Muscle layer of duodenum (tissue), 2 donors: ENCODE data around the gene PSAP.

Experiments used
- H3K27ac ChIP-seq: one replicate; pipeline ENCODE4 v1.7.0; 2013; ENCODE audit warnings: mild to moderate bottlenecking, low read length
- H3K27me3 ChIP-seq: one replicate; pipeline ENCODE4 v1.7.0; 2013; ENCODE audit warnings: low read depth, mild to moderate bottlenecking, control low read depth, low read length
- H3K36me3 ChIP-seq, 2 donors: one replicate each; pipeline ENCODE4 v1.7.0; 2013; ENCODE audit warnings: low read length in 2 of 2, control low read depth in 1 of 2, mild to moderate bottlenecking in 1 of 2; ENCODE audit not compliant: insufficient read depth in 2 of 2, control insufficient read depth in 1 of 2
- H3K4me1 ChIP-seq, 2 donors: one replicate each; pipeline ENCODE4 v1.7.0; 2013; ENCODE audit warnings: low read length in 2 of 2, mild to moderate bottlenecking in 2 of 2, control low read depth in 1 of 2, moderate library complexity in 1 of 2; ENCODE audit not compliant: insufficient read depth in 2 of 2, control insufficient read depth in 1 of 2
- H3K4me3 ChIP-seq, 2 donors: one replicate each; pipeline ENCODE4 v1.7.0; 2013; ENCODE audit warnings: low read length in 2 of 2, low read depth in 1 of 2, mild to moderate bottlenecking in 1 of 2
- H3K9me3 ChIP-seq, 2 donors: one replicate each; pipeline ENCODE4 v1.7.0; 2013; ENCODE audit warnings: low read length in 2 of 2, control low read depth in 1 of 2, mild to moderate bottlenecking in 1 of 2; ENCODE audit not compliant: control insufficient read depth in 1 of 2
- donor health status: healthy.

PSAP gene

DNA sequence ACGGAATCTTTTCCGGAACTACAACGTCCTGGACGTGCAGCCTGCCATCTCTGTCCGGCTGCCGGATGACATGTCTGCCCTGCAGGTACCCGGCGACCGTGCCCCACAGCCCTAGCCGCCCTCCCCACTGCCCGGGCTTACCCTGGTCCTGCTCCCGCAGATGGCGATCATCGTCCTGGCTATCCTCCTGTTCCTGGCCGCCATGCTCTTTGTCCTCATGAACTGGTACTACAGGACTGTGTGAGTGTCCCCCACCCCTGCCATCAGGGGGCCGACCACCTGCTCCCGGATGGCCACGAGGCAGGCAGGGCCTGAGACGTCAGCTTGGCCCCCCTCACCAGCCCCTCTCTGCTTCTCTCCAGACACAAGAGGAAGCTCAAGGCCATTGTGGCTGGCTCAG, 39.7 kb downstream of the PSAP start:
- Histone ChIP-seq H3K4me1 (peaks cover 0 to 25% of the 10 kb centered on the region in 2 donors), H3K36me3 (peaks cover 11 to 12% of the 10 kb centered on the region in 2 donors), H3K9me3 (no peaks in the 10 kb centered on the region), H3K27me3 (no peaks in the 10 kb centered on the region), H3K27ac (no peak overlapping the region), H3K4me3 (no peak overlapping the region)

DNA sequence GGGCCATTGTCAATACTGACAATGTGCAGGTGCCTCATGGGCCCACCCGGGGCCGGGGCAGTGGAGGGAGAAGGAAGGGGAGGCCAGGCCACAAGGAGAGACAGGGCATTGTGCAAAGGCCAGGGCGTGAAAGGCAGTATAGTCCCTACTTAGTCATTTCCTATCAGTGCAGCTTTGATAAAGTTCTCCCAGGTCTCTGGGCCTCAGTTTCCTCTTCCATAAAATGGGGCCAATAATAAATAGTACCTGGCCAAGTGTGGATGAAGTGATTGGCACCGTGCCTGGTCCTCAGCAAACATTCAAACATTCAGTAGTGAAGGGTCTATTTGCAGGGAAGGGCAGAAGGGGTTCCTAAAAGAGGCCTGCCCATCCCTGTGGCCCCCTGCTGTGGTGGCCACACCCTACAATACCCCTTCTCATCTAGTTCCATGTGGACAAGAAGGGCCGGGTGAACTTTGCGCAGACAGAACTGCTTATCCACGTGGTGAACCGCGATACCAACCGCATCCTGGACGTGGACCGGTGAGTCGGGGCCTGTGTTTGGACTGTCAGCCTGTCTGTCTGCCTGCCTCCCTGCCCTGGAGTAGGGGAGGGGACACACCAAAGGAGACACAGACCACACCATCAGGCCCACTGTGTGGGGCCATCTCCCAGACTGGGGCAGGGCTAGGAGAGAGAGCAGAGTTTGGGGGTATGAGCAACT, 40.9 kb downstream of the PSAP start:
- Histone ChIP-seq H3K9me3 (no peaks in the 10 kb centered on the region), H3K27ac (no peak overlapping the region), H3K27me3 (no peaks in the 10 kb centered on the region), H3K4me1 (peaks cover 0 to 19% of the 10 kb centered on the region in 2 donors), H3K36me3 (no peaks in the 10 kb centered on the region), H3K4me3 (no peak overlapping the region)

DNA sequence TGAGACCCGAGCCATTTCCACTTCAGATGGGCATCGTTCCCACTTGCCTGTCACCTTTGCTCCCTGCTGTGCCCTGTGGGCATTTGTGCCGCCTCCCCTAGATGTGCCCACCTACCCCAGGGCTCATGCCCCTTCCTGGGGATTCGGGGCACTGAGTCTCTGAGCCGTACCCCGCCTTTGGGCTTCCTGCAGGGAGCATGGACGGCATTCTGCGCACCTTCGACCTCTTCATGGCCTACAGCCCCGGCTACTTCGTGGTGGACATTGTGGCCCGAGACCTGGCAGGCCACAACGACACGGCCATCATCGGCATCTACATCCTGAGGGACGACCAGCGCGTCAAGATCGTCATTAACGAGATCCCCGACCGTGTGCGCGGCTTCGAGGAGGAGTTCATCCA, 41.4 kb downstream of the PSAP start:
- H3K4me1 ChIP-seq, result peaks cover 0 to 19% of the 10 kb centered on the region in 2 donors
- no peaks in the 10 kb centered on the region for H3K9me3 ChIP-seq
- H3K36me3 ChIP-seq, result no peaks in the 10 kb centered on the region
- no peak overlapping the region for H3K27ac ChIP-seq
- H3K4me3 ChIP-seq, result no peak overlapping the region
- H3K27me3 ChIP-seq, result no peaks in the 10 kb centered on the region

DNA sequence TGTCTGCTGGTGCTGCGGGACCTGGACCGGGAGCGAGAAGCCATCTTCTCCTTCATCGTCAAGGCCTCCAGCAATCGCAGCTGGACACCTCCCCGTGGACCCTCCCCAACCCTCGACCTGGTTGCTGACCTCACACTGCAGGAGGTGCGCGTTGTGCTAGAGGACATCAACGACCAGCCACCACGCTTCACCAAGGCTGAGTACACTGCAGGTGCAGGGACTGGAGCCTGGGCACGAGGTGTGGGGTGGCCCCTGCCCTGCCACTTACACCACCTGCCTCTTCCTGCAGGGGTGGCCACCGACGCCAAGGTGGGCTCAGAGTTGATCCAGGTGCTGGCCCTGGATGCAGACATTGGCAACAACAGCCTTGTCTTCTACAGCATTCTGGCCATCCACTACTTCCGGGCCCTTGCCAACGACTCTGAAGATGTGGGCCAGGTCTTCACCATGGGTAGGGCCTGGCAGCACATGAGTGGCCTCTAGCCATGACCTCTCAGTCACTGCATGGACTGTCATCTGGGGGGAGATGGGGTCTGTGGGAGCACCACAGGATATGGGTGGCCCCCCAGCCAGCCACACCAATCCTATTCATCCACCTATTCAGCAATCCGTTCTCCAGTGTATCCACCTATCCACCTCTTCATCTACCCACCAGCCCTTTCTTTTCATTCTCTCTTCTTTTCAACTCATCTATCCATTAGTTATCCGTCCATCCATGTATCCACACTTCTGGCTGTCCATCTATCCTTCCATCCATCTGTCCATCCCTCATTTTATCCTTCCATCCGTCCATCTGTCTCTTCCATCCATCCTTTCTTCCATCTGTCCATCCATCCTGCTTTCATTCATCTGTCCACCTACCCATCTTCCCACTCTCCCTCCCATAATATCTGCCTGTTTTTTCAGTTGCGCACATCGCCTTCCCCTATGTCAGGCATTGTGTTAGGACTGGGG, 43.2 kb downstream of the PSAP start:
- Histone ChIP-seq H3K27ac (no peak overlapping the region), H3K4me1 (peaks cover 0 to 14% of the 10 kb centered on the region in 2 donors), H3K9me3 (no peaks in the 10 kb centered on the region), H3K4me3 (no peak overlapping the region), H3K36me3 (no peaks in the 10 kb centered on the region), H3K27me3 (no peaks in the 10 kb centered on the region)

DNA sequence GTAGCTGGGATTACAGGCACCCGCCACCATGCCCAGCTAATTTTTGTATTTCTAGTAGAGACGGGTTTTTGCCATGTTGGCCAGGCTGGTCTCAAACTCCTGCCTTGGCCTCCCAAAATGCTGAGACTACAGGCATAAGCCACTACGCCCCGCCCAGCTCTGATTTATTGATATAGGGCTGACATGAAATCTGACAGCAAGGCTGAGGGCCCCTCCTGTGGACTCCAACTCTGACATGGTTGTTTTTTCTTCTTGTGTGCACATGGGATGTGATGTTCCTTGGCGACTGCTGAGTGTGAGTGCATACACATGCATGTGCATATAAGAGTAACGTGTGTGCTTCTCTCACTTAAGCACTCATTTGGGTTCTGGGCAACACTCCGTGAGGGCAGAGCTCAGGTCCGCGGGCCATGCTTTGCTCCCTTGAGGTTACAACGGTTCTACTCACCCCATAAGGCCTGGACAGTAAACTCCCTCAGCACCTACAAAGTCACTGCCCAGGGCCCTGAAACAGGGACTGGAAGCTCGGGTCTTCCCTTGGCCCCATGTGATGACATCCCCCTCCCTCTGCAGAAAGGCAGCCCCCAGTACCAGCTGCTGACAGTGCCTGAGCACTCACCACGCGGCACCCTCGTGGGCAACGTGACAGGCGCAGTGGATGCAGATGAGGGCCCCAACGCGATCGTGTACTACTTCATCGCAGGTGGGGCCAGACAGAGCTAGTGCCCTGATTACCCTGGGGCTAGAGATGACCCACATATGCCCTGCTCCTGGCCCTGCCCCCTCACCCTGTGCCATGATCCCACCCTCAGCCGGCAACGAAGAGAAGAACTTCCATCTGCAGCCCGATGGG, 44.1 kb downstream of the PSAP start:
- H3K27ac ChIP-seq, result no peak overlapping the region
- H3K36me3 ChIP-seq, result no peaks in the 10 kb centered on the region
- H3K4me3 ChIP-seq, result no peak overlapping the region
- H3K4me1 ChIP-seq, result peaks cover 0 to 5% of the 10 kb centered on the region in 2 donors
- H3K27me3 ChIP-seq, result no peaks in the 10 kb centered on the region
- H3K9me3 ChIP-seq, result no peaks in the 10 kb centered on the region

DNA sequence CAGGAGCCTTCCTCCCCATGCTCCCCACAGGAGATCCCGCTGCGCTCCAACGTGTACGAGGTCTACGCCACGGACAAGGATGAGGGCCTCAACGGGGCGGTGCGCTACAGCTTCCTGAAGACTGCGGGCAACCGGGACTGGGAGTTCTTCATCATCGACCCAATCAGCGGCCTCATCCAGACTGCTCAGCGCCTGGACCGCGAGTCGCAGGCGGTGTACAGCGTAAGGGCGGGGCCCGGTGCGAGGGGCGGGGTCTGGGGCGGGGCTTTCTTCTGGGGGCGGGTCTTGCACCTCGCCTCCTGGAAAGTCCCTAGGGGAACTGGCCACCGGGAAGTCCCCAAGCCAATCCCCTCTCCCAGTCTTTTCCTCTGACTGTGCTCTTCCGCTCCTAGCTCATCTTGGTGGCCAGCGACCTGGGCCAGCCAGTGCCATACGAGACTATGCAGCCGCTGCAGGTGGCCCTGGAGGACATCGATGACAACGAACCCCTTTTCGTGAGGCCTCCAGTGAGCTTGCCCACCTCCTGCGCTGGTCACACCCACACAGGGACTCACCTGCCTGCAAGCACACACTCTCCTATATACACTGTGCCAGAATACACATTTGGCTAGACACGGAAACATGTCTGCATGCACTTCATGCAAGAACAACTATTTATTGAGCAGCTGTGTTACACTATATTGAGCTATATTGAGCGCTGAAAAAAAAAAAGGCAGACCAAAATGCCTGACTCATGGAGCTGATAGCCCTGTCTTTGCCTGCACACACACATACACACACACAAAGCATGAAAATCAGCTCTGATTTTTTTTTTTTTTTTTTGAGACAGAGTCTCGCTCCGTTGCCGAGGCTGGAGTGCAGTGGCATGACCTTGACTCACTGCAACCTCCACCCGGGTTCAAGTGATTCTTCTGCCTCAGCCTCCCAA, 45.0 kb downstream of the PSAP start:
- Histone ChIP-seq H3K9me3 (no peaks in the 10 kb centered on the region), H3K27me3 (no peaks in the 10 kb centered on the region), H3K36me3 (no peaks in the 10 kb centered on the region), H3K4me3 (no peak overlapping the region), H3K4me1 (no peaks in the 10 kb centered on the region), H3K27ac (no peak overlapping the region)

DNA sequence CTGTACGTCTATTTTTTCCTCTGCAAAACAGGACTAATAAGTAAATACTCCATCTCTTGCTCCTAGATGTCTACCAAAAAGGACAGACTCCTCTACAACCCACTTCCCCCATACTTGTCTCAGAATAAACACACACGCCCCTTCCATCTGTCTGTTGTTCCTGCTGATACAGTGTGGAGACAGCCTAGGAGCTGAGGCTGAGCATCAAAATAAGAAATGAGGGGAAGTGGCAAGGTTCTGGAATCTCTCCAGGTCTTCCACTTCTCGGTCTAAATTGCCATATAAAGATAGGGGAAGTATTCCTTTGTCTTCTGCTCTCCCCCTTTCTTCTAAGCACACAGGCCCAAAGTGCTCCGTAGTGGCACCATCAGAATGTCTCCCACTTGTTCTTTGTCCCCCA, 47.0 kb downstream of the PSAP start:
- Histone ChIP-seq H3K27me3 (no peaks in the 10 kb centered on the region), H3K4me3 (no peak overlapping the region), H3K27ac (no peak overlapping the region), H3K36me3 (no peaks in the 10 kb centered on the region), H3K9me3 (no peaks in the 10 kb centered on the region), H3K4me1 (no peaks in the 10 kb centered on the region)

DNA sequence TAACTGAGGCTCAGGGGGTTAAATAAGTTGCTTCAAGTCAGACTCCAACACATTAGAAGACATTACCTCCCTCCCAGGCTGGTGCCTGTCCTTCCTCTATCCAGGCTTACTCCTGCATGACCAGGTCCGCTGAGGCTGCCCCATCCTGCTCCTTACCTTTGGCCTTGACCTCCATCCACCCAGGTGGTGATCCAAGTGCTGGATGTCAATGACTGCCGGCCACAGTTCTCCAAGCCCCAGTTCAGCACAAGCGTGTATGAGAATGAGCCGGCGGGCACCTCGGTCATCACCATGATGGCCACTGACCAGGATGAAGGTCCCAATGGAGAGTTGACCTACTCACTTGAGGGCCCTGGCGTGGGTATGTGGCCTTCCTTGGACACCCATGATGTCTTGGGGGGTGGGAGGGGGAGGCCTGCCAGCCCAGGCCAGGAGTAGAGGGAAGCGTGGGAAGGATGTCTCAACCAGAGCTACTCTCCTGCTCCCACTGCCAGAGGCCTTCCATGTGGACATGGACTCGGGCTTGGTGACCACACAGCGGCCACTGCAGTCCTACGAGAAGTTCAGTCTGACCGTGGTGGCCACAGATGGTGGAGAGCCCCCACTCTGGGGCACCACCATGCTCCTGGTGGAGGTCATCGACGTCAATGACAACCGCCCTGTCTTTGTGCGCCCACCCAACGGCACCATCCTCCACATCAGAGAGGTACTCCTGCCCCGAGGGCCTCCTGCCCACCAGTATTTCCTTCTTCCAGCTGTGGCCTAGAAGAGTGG, 48.1 kb downstream of the PSAP start:
- no peaks in the 10 kb centered on the region for H3K9me3 ChIP-seq
- no peak overlapping the region for H3K4me3 ChIP-seq
- no peak overlapping the region for H3K27ac ChIP-seq
- no peaks in the 10 kb centered on the region for H3K36me3 ChIP-seq
- H3K4me1 ChIP-seq, result no peaks in the 10 kb centered on the region
- H3K27me3 ChIP-seq, result no peaks in the 10 kb centered on the region

DNA sequence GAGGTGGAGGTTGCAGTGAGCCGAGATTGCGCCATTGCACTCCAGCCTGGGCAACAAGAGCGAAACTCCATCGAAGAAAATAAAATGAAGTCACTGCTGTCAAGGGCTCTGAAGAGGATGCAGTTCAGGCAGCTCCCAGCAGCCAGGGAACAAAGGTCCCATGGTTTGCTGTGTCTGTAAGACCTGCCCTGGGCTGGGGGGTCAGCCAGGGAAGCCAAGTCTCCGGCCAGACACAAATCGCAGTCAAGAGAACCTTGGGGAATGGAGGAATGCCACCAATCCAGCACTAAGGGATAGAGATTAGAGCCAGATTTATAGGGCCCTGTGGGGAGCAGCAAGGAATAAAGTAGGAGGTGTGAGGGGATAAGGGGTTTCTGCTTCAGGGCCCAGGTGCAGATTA, 48.8 kb downstream of the PSAP start:
- no peaks in the 10 kb centered on the region for H3K4me1 ChIP-seq
- no peaks in the 10 kb centered on the region for H3K36me3 ChIP-seq
- no peak overlapping the region for H3K4me3 ChIP-seq
- no peaks in the 10 kb centered on the region for H3K27me3 ChIP-seq
- H3K9me3 ChIP-seq, result no peaks in the 10 kb centered on the region
- no peak overlapping the region for H3K27ac ChIP-seq

DNA sequence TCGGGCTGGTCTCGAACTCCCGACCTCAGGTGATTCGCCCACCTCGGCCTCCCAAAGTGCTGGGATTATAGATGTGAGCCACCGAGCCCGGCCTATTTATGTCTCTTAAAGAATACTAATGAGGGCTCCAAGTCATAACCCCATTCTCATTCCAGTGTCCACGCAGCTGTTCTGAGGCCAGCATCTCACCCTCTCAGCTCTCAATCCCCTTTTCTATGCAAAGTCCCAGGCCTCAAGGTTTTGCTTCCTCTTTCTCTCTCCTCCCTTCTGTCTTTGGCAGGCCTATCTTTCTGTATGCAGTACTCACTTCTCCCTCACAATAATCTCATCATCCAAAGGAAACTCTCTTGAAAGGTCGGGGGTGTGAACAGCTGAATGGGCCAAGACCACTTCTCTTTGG, 49.7 kb downstream of the PSAP start:
- Histone ChIP-seq H3K27me3 (no peaks in the 10 kb centered on the region), H3K27ac (no peak overlapping the region), H3K9me3 (no peaks in the 10 kb centered on the region), H3K36me3 (no peaks in the 10 kb centered on the region), H3K4me3 (no peak overlapping the region), H3K4me1 (no peaks in the 10 kb centered on the region)
